Measurements from ENCODE around the gene WNT9A.

The WNT9A gene

GRCh38 chr1:227938911-227939790 lies 8.6 kb downstream of the WNT9A start:
- H3K4me3 Mint-ChIP-seq = no peak overlapping the region
- peaks cover 4% of the 10 kb centered on the region for H3K36me3 Mint-ChIP-seq (ENCODE audit: low read depth)
- H3K27ac Mint-ChIP-seq = no peak overlapping the region
- peaks cover 18% of the 10 kb centered on the region for H3K4me1 Mint-ChIP-seq (ENCODE audit: low read depth)
- H3K27me3 Mint-ChIP-seq = no peaks in the 10 kb centered on the region
- H3K9me3 Mint-ChIP-seq = peaks cover 17% of the 10 kb centered on the region

- H3K36me3 Mint-ChIP-seq (ENCODE audit: low read depth) = peaks cover 4% of the 10 kb centered on the region
- H3K27ac Mint-ChIP-seq = no peak overlapping the region
- no peak overlapping the region for H3K4me3 Mint-ChIP-seq
- peaks cover 17% of the 10 kb centered on the region for H3K9me3 Mint-ChIP-seq
- peaks cover 18% of the 10 kb centered on the region for H3K4me1 Mint-ChIP-seq (ENCODE audit: low read depth)
- H3K27me3 Mint-ChIP-seq = no peaks in the 10 kb centered on the region
These were observed 9.5 kb downstream of the WNT9A start for GRCh38 chr1:227938276-227938675.

- H3K9me3 Mint-ChIP-seq = peaks cover 17% of the 10 kb centered on the region
- H3K27ac Mint-ChIP-seq = no peak overlapping the region
- H3K36me3 Mint-ChIP-seq (ENCODE audit: low read depth) = peaks cover 4% of the 10 kb centered on the region
- H3K4me1 Mint-ChIP-seq (ENCODE audit: low read depth) = peaks cover 18% of the 10 kb centered on the region
- H3K27me3 Mint-ChIP-seq = no peaks in the 10 kb centered on the region
- H3K4me3 Mint-ChIP-seq = no peak overlapping the region
These were observed 9.9 kb downstream of the WNT9A start for GRCh38 chr1:227937838-227938145.

GRCh38 chr1:227937031-227937837 lies 10.5 kb downstream of the WNT9A start:
- Mint-ChIP-seq H3K9me3 (peaks cover 17% of the 10 kb centered on the region), H3K4me1 (ENCODE audit: low read depth) (peaks cover 21% of the 10 kb centered on the region), H3K27ac (no peak overlapping the region), H3K4me3 (no peak overlapping the region), H3K27me3 (no peaks in the 10 kb centered on the region), H3K36me3 (ENCODE audit: low read depth) (peaks cover 4% of the 10 kb centered on the region)

- H3K36me3 Mint-ChIP-seq (ENCODE audit: low read depth) = peaks cover 4% of the 10 kb centered on the region
- H3K4me3 Mint-ChIP-seq = no peak overlapping the region
- peak overlapping the region; percentile 73 for H3K27ac Mint-ChIP-seq
These were observed 11.9 kb downstream of the WNT9A start for GRCh38 chr1:227935826-227936225.

GRCh38 chr1:227934476-227935313 lies 13.0 kb downstream of the WNT9A start:
- Mint-ChIP-seq H3K27me3 (no peaks in the 10 kb centered on the region), H3K9me3 (peaks cover 17% of the 10 kb centered on the region), H3K4me1 (ENCODE audit: low read depth) (peaks cover 26% of the 10 kb centered on the region), H3K27ac (peak overlapping the region; percentile 73), H3K4me3 (peak overlapping the region; percentile 16), H3K36me3 (ENCODE audit: low read depth) (peaks cover 4% of the 10 kb centered on the region)

More at GRCh38 chr1:227935826-227936225, 11.9 kb downstream of the WNT9A start:
- peaks cover 26% of the 10 kb centered on the region for H3K4me1 Mint-ChIP-seq (ENCODE audit: low read depth)
- no peaks in the 10 kb centered on the region for H3K27me3 Mint-ChIP-seq
- H3K9me3 Mint-ChIP-seq = peaks cover 17% of the 10 kb centered on the region

GRCh38 chr1:227929751-227930472 lies 17.8 kb downstream of the WNT9A start:
- Mint-ChIP-seq H3K27me3 (no peaks in the 10 kb centered on the region), H3K4me3 (no peak overlapping the region), H3K9me3 (peaks cover 7% of the 10 kb centered on the region), H3K36me3 (ENCODE audit: low read depth) (peaks cover 4% of the 10 kb centered on the region), H3K4me1 (ENCODE audit: low read depth) (peaks cover 15% of the 10 kb centered on the region), H3K27ac (no peak overlapping the region)

GRCh38 chr1:227928811-227929375 lies 18.8 kb downstream of the WNT9A start:
- no peaks in the 10 kb centered on the region for H3K27me3 Mint-ChIP-seq
- H3K27ac Mint-ChIP-seq = no peak overlapping the region
- H3K4me1 Mint-ChIP-seq (ENCODE audit: low read depth) = peaks cover 8% of the 10 kb centered on the region
- no peaks in the 10 kb centered on the region for H3K36me3 Mint-ChIP-seq (ENCODE audit: low read depth)
- no peak overlapping the region for H3K4me3 Mint-ChIP-seq
- no peaks in the 10 kb centered on the region for H3K9me3 Mint-ChIP-seq

- H3K27me3 Mint-ChIP-seq = no peaks in the 10 kb centered on the region
- H3K9me3 Mint-ChIP-seq = no peaks in the 10 kb centered on the region
- H3K36me3 Mint-ChIP-seq (ENCODE audit: low read depth) = no peaks in the 10 kb centered on the region
- no peak overlapping the region for H3K4me3 Mint-ChIP-seq
- H3K4me1 Mint-ChIP-seq (ENCODE audit: low read depth) = peaks cover 8% of the 10 kb centered on the region
- H3K27ac Mint-ChIP-seq = no peak overlapping the region
These were observed 19.6 kb downstream of the WNT9A start for GRCh38 chr1:227927971-227928741.

- Mint-ChIP-seq H3K27ac (no peak overlapping the region), H3K36me3 (ENCODE audit: low read depth) (no peaks in the 10 kb centered on the region), H3K27me3 (no peaks in the 10 kb centered on the region), H3K4me3 (no peak overlapping the region), H3K4me1 (ENCODE audit: low read depth) (peaks cover 4% of the 10 kb centered on the region), H3K9me3 (no peaks in the 10 kb centered on the region)
These were observed 20.5 kb downstream of the WNT9A start for GRCh38 chr1:227926896-227927885.

- Mint-ChIP-seq H3K27me3 (no peaks in the 10 kb centered on the region), H3K4me1 (ENCODE audit: low read depth) (no peaks in the 10 kb centered on the region), H3K9me3 (no peaks in the 10 kb centered on the region), H3K27ac (no peak overlapping the region), H3K36me3 (ENCODE audit: low read depth) (no peaks in the 10 kb centered on the region), H3K4me3 (no peak overlapping the region)
These were observed 21.4 kb downstream of the WNT9A start for GRCh38 chr1:227926216-227926791.

GRCh38 chr1:227925582-227926198 lies 22.0 kb downstream of the WNT9A start:
- no peaks in the 10 kb centered on the region for H3K27me3 Mint-ChIP-seq
- no peaks in the 10 kb centered on the region for H3K9me3 Mint-ChIP-seq
- no peak overlapping the region for H3K27ac Mint-ChIP-seq
- H3K4me3 Mint-ChIP-seq = no peak overlapping the region
- H3K4me1 Mint-ChIP-seq (ENCODE audit: low read depth) = no peaks in the 10 kb centered on the region
- no peaks in the 10 kb centered on the region for H3K36me3 Mint-ChIP-seq (ENCODE audit: low read depth)
